WI38 (cell line): Measurements from ENCODE around the gene RASAL2.
A peak's percentile ranks its signal among the peaks of the same experiment; 100 is the strongest.

Experiments
- H3K4me3 ChIP-seq: 2 replicates; pipeline ENCODE4 v1.5.1; 2011; ENCODE audit warnings: low read depth, mild to moderate bottlenecking, control low read depth, low read length
- CTCF ChIP-seq: IDR thresholded peaks from 2 replicates; pipeline ENCODE4 v1.5.1; 2012; ENCODE audit warnings: low read depth, mild to moderate bottlenecking, control low read depth, low read length

The RASAL2 gene

DNA sequence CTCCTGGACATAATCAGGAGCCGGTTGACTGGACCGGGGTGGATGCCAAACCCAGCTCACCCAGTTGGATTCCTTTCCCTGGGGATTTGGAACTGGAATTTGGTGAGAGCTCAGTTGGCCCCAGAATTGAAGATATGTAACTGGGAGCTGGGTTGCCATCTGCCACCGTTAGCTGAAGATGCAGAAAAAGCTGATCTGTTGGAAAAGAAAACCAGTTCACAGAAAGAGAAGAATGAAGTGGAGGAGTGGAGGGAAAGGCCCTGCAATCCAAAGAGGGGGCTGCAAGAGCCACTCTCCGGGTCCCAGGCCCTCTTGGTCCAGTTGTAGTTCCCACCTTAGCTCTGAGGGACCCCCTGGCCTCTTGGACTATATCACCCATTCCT, 435.0 kb downstream of the RASAL2 start:
- TF ChIP-seq CTCF = no peak
- no peak overlapping the region for H3K4me3 ChIP-seq

- no peak for TF ChIP-seq CTCF
These were observed 435.6 kb downstream of the RASAL2 start for GRCh38 chr1:178529364-178530036.

GRCh38 chr1:178530037-178530402, 436.1 kb downstream of the RASAL2 start:
- TF ChIP-seq CTCF = no peak
- H3K4me3 ChIP-seq = no peak overlapping the region

More at GRCh38 chr1:178529364-178530036, 435.6 kb downstream of the RASAL2 start:
- H3K4me3 ChIP-seq = no peak overlapping the region

DNA sequence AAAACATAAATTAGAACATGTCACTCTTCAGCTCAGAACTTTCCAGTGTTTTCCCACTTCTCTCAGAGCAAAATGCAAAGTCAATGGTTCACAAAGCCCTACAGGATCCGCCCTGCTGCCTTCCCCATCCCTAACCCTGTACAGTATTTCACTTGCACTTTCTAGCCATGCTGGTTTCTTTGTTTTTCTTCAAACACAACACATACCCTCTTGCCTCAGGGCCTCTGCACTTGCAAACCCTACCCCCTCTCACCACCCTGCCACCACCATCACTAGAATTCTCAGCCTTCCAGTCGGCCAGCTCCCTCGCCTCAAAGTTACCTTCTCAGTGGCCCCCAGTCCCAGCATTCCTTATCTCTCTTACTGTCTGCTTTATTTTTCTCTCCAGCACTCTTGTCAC, 436.6 kb downstream of the RASAL2 start:
- H3K4me3 ChIP-seq = no peak overlapping the region
- TF ChIP-seq CTCF = no peak

- no peak overlapping the region for H3K4me3 ChIP-seq
- TF ChIP-seq CTCF = no peak
These were observed 438.0 kb downstream of the RASAL2 start for GRCh38 chr1:178531887-178532286.

- TF ChIP-seq CTCF = peak; percentile 85
- H3K4me3 ChIP-seq = no peak overlapping the region
These were observed 438.5 kb downstream of the RASAL2 start for GRCh38 chr1:178532392-178532791.

GRCh38 chr1:178533121-178533946, 439.4 kb downstream of the RASAL2 start:
- no peak for TF ChIP-seq CTCF
- no peak overlapping the region for H3K4me3 ChIP-seq
